IMR-90 (cell line): ENCODE results near the gene TXNDC9. TPM values are rescaled to one million over a fixed set of nuclear protein-coding genes. Genes with fewer than 3 reads are reported as not detected.

Experiments used
- ATAC-seq: fragments of 200-7000 bp; cut with Tn5 transposase; 2 replicates; pipeline ENCODE4 v1.9.1; 2020; ENCODE audit warnings: low read depth, mild to moderate bottlenecking, moderate library complexity
- BruUV-seq: library from RNA; stranded (reverse); fragments of 400-500 nt; replicated peaks from 2 replicates; lab custom pipeline; 2021; lab: Mats Ljungman, UMichigan
- CTCF ChIA-PET: fragments of 300-600 bp; formaldehyde crosslinking; extraction: SDS; loops from one replicate; lab custom pipeline; 2021; ENCODE audit warnings: antibody characterized with exemption; lab: Yijun Ruan, JAX
- POLR2A ChIA-PET: fragments of 300-600 bp; sonication (Branson Sonifier 250); formaldehyde crosslinking; loops from one replicate; lab custom pipeline; 2022; ENCODE audit warnings: antibody characterized with exemption; ENCODE audit not compliant: unreplicated experiment; lab: Charles Lee
- DNase-seq: peaks from one replicate; pipeline ENCODE4 v3.0.0; 2013
- H2AFZ ChIP-seq: replicated peaks from 2 replicates; pipeline ENCODE3; 2013; ENCODE audit warnings: low read length, mild to moderate bottlenecking; ENCODE audit not compliant: poor library complexity
- H2AK5ac ChIP-seq: 2 replicates; pipeline ENCODE4 v1.6.1; 2013; ENCODE audit warnings: low read depth, low read length, inconsistent platforms
- H2AK9ac ChIP-seq: replicated peaks from 2 replicates; pipeline ENCODE3; 2013; ENCODE audit warnings: mild to moderate bottlenecking, low read depth, low read length, moderate library complexity; ENCODE audit not compliant: poor library complexity
- H2BK120ac ChIP-seq: 2 replicates; pipeline ENCODE4 v1.6.1; 2013; ENCODE audit warnings: low read depth, low read length, inconsistent platforms
- H2BK15ac ChIP-seq: 3 replicates; pipeline ENCODE4 v1.6.1; 2013; ENCODE audit warnings: low read depth, low read length, inconsistent platforms
- H2BK20ac ChIP-seq: 2 replicates; pipeline ENCODE4 v1.6.1; 2013; ENCODE audit warnings: low read depth, mild to moderate bottlenecking, inconsistent platforms, low read length, moderate library complexity
- H2BK5ac ChIP-seq: 2 replicates; pipeline ENCODE4 v1.6.1; 2013; ENCODE audit warnings: mild to moderate bottlenecking, low read depth, low read length, inconsistent platforms; ENCODE audit not compliant: poor library complexity, severe bottlenecking
- H3K14ac ChIP-seq: replicated peaks from 2 replicates; pipeline ENCODE4 v1.6.1; 2013; ENCODE audit warnings: low read depth, low read length, inconsistent platforms
- H3K18ac ChIP-seq: 2 replicates; pipeline ENCODE4 v1.6.1; 2013; ENCODE audit warnings: low read depth, low read length, control low read depth
- H3K23ac ChIP-seq: 2 replicates; pipeline ENCODE4 v1.6.1; 2013; ENCODE audit warnings: low read depth, low read length, inconsistent platforms
- H3K27ac ChIP-seq: 2 replicates; pipeline ENCODE4 v1.5.1; 2013; ENCODE audit warnings: mild to moderate bottlenecking, control low read depth, low read length; ENCODE audit not compliant: insufficient read depth
- H3K27me3 ChIP-seq: 2 replicates; pipeline ENCODE4 v1.6.1; 2013; ENCODE audit warnings: low read length; ENCODE audit not compliant: control insufficient read depth, insufficient read depth
- H3K36me3 ChIP-seq: 2 replicates; pipeline ENCODE4 v1.6.1; 2013; ENCODE audit warnings: low read length, mixed read lengths; ENCODE audit not compliant: control insufficient read depth, insufficient read depth
- H3K4ac ChIP-seq: 2 replicates; pipeline ENCODE4 v1.6.1; 2013; ENCODE audit warnings: low read depth, low read length, inconsistent platforms
- H3K4me1 ChIP-seq: 2 replicates; pipeline ENCODE4 v1.6.1; 2013; ENCODE audit warnings: low read length, mixed read lengths; ENCODE audit not compliant: control insufficient read depth, insufficient read depth
- H3K4me2 ChIP-seq: 2 replicates; pipeline ENCODE4 v1.6.1; 2013; ENCODE audit warnings: low read depth, mild to moderate bottlenecking, control low read depth, low read length, moderate library complexity
- H3K4me3 ChIP-seq: 2 replicates; pipeline ENCODE4 v1.5.1; 2013; ENCODE audit warnings: low read depth, mild to moderate bottlenecking, control low read depth, low read length, moderate library complexity; ENCODE audit not compliant: insufficient read depth
- H3K56ac ChIP-seq: 2 replicates; pipeline ENCODE4 v1.6.1; 2013; ENCODE audit warnings: low read length, inconsistent platforms; ENCODE audit not compliant: insufficient read depth; ENCODE audit errors: extremely low read depth
- H3K79me1 ChIP-seq, 2 experiments: 2 replicates each; pipeline ENCODE4 v1.6.1; 2013; ENCODE audit warnings: low read length in 2 of 2, inconsistent platforms in 1 of 2, low read depth in 1 of 2
- H3K9ac ChIP-seq: 2 replicates; pipeline ENCODE4 v1.6.1; 2013; ENCODE audit warnings: low read depth, low read length, control low read depth
- H3K9me1 ChIP-seq: 2 replicates; pipeline ENCODE4 v1.6.1; 2013; ENCODE audit warnings: low read length, inconsistent platforms; ENCODE audit not compliant: insufficient read depth
- H3K9me3 ChIP-seq: 2 replicates; pipeline ENCODE4 v1.6.1; 2013; ENCODE audit warnings: low read length; ENCODE audit not compliant: control insufficient read depth, insufficient read depth
- H4K20me1 ChIP-seq: 2 replicates; pipeline ENCODE4 v1.6.1; 2013; ENCODE audit warnings: low read length, inconsistent platforms; ENCODE audit not compliant: insufficient read depth
- H4K5ac ChIP-seq: 2 replicates; pipeline ENCODE4 v1.6.1; 2013; ENCODE audit warnings: mild to moderate bottlenecking, low read depth, low read length, control low read depth
- H4K8ac ChIP-seq, 2 experiments: 2 replicates each; pipeline ENCODE4 v1.6.1; 2013; ENCODE audit warnings: low read depth in 2 of 2, low read length in 2 of 2, control low read depth in 1 of 2, inconsistent platforms in 1 of 2
- H4K91ac ChIP-seq: 2 replicates; pipeline ENCODE4 v1.6.1; 2013; ENCODE audit warnings: low read depth, low read length, inconsistent platforms; ENCODE audit not compliant: insufficient read depth
- BHLHE40 ChIP-seq: fragments of 150-350 bp; IDR thresholded peaks from 2 replicates; pipeline ENCODE4 v1.6.1; 2016; ENCODE audit warnings: mild to moderate bottlenecking, low read depth, low read length
- CEBPB ChIP-seq: IDR thresholded peaks from 2 replicates; pipeline ENCODE4 v1.6.1; 2012; ENCODE audit warnings: low read depth, low read length, improper control_type of control experiment
- CHD1 ChIP-seq: IDR thresholded peaks from 2 replicates; pipeline ENCODE4 v1.6.1; 2012; ENCODE audit warnings: low read depth, low read length, improper control_type of control experiment
- ELK1 ChIP-seq: fragments of 150-350 bp; IDR thresholded peaks from 2 replicates; pipeline ENCODE4 v1.6.1; 2016; ENCODE audit warnings: low read depth, mild to moderate bottlenecking, low read length, moderate library complexity, borderline replicate concordance
- FOS ChIP-seq: fragments of 150-350 bp; IDR thresholded peaks from 2 replicates; pipeline ENCODE4 v1.6.1; 2016; ENCODE audit warnings: low read depth, low read length
- MAFK ChIP-seq: IDR thresholded peaks from 2 replicates; pipeline ENCODE4 v1.6.1; 2012; ENCODE audit warnings: low read depth, low read length, improper control_type of control experiment
- MAZ ChIP-seq: IDR thresholded peaks from 2 replicates; pipeline ENCODE4 v1.6.1; 2012; ENCODE audit warnings: low read depth, mild to moderate bottlenecking, low read length, improper control_type of control experiment, moderate library complexity, borderline replicate concordance
- MXI1 ChIP-seq: IDR thresholded peaks from 2 replicates; pipeline ENCODE4 v1.6.1; 2012; ENCODE audit warnings: low read depth, mild to moderate bottlenecking, low read length, moderate library complexity, borderline replicate concordance
- NFE2L2 ChIP-seq: fragments of 150-350 bp; IDR thresholded peaks from 2 replicates; pipeline ENCODE4 v1.6.1; 2016; ENCODE audit warnings: low read depth, mild to moderate bottlenecking, low read length
- POLR2A ChIP-seq: IDR thresholded peaks from 2 replicates; pipeline ENCODE4 v1.6.1; 2012; ENCODE audit warnings: mild to moderate bottlenecking, low read depth, low read length
- RAD21 ChIP-seq: IDR thresholded peaks from 2 replicates; pipeline ENCODE4 v1.6.1; 2012; ENCODE audit warnings: low read length, improper control_type of control experiment
- RCOR1 ChIP-seq: IDR thresholded peaks from 2 replicates; pipeline ENCODE4 v1.6.1; 2012; ENCODE audit warnings: mild to moderate bottlenecking, low read length, improper control_type of control experiment; ENCODE audit not compliant: insufficient replicate concordance
- RFX5 ChIP-seq: IDR thresholded peaks from 2 replicates; pipeline ENCODE4 v1.8.0; 2012; ENCODE audit warnings: low read depth, mild to moderate bottlenecking, low read length, moderate library complexity
- SMC3 ChIP-seq: fragments of 150-350 bp; IDR thresholded peaks from 2 replicates; pipeline ENCODE4 v1.6.1; 2016; ENCODE audit warnings: low read depth, mild to moderate bottlenecking, antibody characterized with exemption, low read length, moderate library complexity
- USF2 ChIP-seq: fragments of 150-350 bp; IDR thresholded peaks from 2 replicates; pipeline ENCODE4 v1.6.1; 2017; ENCODE audit warnings: mild to moderate bottlenecking, antibody characterized with exemption, low read length, low read depth
- WGBS, 2 experiments: methylation state at CpG; one replicate each; pipeline versions ENCODE4 v1.1.5 to v1.1.7; 2013; ENCODE audit warnings: missing lambda C conversion rate in 2 of 2; ENCODE audit not compliant: insufficient read length in 1 of 2; ENCODE audit errors: extremely low coverage in 2 of 2; 5-methylcytosine and 5-hydroxymethylcytosine counted together
- dilution Hi-C: fragments of 300-500 bp; cut with HindIII; formaldehyde crosslinking; loops from one replicate; pipeline ENCODE4 v1.14.3; 2018; ENCODE audit warnings: low sequenced_read_pairs; ENCODE audit not compliant: unreplicated experiment
- in situ Hi-C: fragments of 300-500 bp; cut with MboI; formaldehyde crosslinking; loops from 3 replicates; pipeline ENCODE4 v1.14.3; 2019; ENCODE audit warnings: low sequenced_read_pairs, inconsistent platforms, mixed read lengths
- intact Hi-C: fragments of 100-400 bp; cut with micrococcal nuclease; formaldehyde crosslinking; loops from 2 replicates; pipeline ENCODE4 v1.10.0; 2022
- polyA plus RNA-seq, 3 experiments: library from polyadenylated mRNA; depleted of rRNA; stranded (reverse); fragments of >200 nt; gene quantifications; 2 replicates each; pipeline ENCODE4 v1.2.3, GENCODE V29; 2012; ENCODE audit warnings: low replicate concordance in 1 of 3
- total RNA-seq: library from RNA; depleted of rRNA; stranded (reverse); fragments of >200 nt; gene quantifications from 2 replicates; pipeline ENCODE4 v1.2.3, GENCODE V29; 2012
- TF ChIP-seq, protein P1 (sequence below): conservative IDR thresholded peaks from 2 replicates; pipeline ENCODE4 v1.5.1; 2012; ENCODE audit warnings: mild to moderate bottlenecking, low read depth, low read length, improper control_type of control experiment

The TXNDC9 gene
- total and polyA plus RNA-seq, 2 of the 4 experiments (the other 2 are of a cell fraction), result 33.9 to 55.4 TPM

GRCh38 chr2:99317161-99317872 is 18.8 kb downstream of the TXNDC9 start:
- Histone ChIP-seq H3K4me3 (no peak overlapping the region), H2AFZ (no peak overlapping the region), H2AK5ac (no peak overlapping the region), H2BK120ac (no peak overlapping the region), H3K4ac (no peak overlapping the region), H4K91ac (no peak overlapping the region), H4K20me1 (no peaks in the 10 kb centered on the region; the same call in 1 of the 2 replicates), H3K27ac (no peak overlapping the region), H3K9ac (no peak overlapping the region), H3K4me1 (no peaks in the 10 kb centered on the region), H3K9me1 (no peaks in the 10 kb centered on the region), H3K4me2 (no peak overlapping the region), H3K79me1 (peaks cover 11 to 18% of the 10 kb centered on the region in 2 experiments), H3K56ac (no peak overlapping the region), H4K5ac (no peak overlapping the region), H3K36me3 (peaks cover 16% of the 10 kb centered on the region), H3K27me3 (no peaks in the 10 kb centered on the region), H2BK15ac (no peak overlapping the region), H2AK9ac (no peak overlapping the region), H4K8ac (no peak overlapping the region), H3K18ac (no peak overlapping the region), H3K9me3 (no peaks in the 10 kb centered on the region), H3K14ac (no peak overlapping the region), H2BK5ac (no peak overlapping the region), H2BK20ac (no peak overlapping the region), H3K23ac (no peak overlapping the region)
- POLR2A ChIA-PET, result no interaction called here
- TF ChIP-seq RFX5 (no peak), ELK1 (no peak), RAD21 (no peak), FOS (no peak), MAZ (no peak), POLR2A (no peak), MAFK (no peak), BHLHE40 (no peak), RCOR1 (no peak), USF2 (no peak), NFE2L2 (no peak), CHD1 (no peak), SMC3 (no peak), CEBPB (no peak), MXI1 (no peak)
- TF ChIP-seq, protein P1, sequence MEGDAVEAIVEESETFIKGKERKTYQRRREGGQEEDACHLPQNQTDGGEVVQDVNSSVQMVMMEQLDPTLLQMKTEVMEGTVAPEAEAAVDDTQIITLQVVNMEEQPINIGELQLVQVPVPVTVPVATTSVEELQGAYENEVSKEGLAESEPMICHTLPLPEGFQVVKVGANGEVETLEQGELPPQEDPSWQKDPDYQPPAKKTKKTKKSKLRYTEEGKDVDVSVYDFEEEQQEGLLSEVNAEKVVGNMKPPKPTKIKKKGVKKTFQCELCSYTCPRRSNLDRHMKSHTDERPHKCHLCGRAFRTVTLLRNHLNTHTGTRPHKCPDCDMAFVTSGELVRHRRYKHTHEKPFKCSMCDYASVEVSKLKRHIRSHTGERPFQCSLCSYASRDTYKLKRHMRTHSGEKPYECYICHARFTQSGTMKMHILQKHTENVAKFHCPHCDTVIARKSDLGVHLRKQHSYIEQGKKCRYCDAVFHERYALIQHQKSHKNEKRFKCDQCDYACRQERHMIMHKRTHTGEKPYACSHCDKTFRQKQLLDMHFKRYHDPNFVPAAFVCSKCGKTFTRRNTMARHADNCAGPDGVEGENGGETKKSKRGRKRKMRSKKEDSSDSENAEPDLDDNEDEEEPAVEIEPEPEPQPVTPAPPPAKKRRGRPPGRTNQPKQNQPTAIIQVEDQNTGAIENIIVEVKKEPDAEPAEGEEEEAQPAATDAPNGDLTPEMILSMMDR, result no peak
- in situ Hi-C loops (no loop called here), intact Hi-C loops (no loop called here), dilution Hi-C loops (no loop called here)
- no TSS peak for BruUV-seq
- DNase-seq, result no peak
- WGBS, 2 experiments, result 91% methylated on average over 5 of the region's 9 CpGs; no CpG with 5 or more reads in 1 of the 2 experiments
- no peak for ATAC-seq
- CTCF ChIA-PET, result no interaction called here
